Fibroblast of villous mesenchyme (primary cell): ENCODE results near the gene RFX3. TPM values are rescaled to one million over a fixed set of nuclear protein-coding genes. Genes with fewer than 3 reads are reported as not detected.

ENCODE experiments used
- DNase-seq: peaks from one replicate; pipeline ENCODE4 v3.0.0-alpha.2; 2010; ENCODE audit warnings: low read depth
- H3K4me3 ChIP-seq: 2 replicates; pipeline ENCODE4 v1.5.1; 2011; ENCODE audit warnings: low read depth, mild to moderate bottlenecking, low read length
- CTCF ChIP-seq: IDR thresholded peaks from 2 replicates; pipeline ENCODE4 v1.5.1; 2012; ENCODE audit warnings: low read depth, mild to moderate bottlenecking, low read length; ENCODE audit not compliant: insufficient read depth
- total RNA-seq: library from RNA; depleted of rRNA; stranded (reverse); fragments of >200 nt; gene quantifications from 2 replicates; pipeline ENCODE4 v1.2.3, GENCODE V29; 2012

The RFX3 gene
- total RNA-seq, 1 donor = 3.5 TPM

GRCh38 chr9:3170819-3171218, 355.0 kb downstream of the RFX3 start:
- TF ChIP-seq CTCF = no peak
- no peak for DNase-seq
- no peak overlapping the region for H3K4me3 ChIP-seq
